Measurements from ENCODE around the gene ELOB. TPM values are rescaled to one million over a fixed set of nuclear protein-coding genes. Genes with fewer than 3 reads are reported as not detected.
A peak's percentile ranks its signal among the peaks of the same experiment; 100 is the strongest.

The ELOB gene
- total and polyA plus RNA-seq, 10 of the 15 experiments (the other 5 are each of a cell fraction or from before 2014, with no cell fraction given): 86.9 to 823 (median 263) TPM

- POLR2A ChIA-PET: interaction anchor here (0.8 to 1.0 kb wide), 2 partner anchors 9 to 13 kb away, joined by 4 read pairs; no protein-coding TSS in a partner anchor
- H3K79me2 ChIP-seq (ENCODE audit: control insufficient read depth, insufficient read depth, low read length): peaks cover 14% of the 10 kb centered on the region
- peaks cover 2% of the 10 kb centered on the region for H4K20me1 ChIP-seq (ENCODE audit: control insufficient read depth, insufficient read depth)
- TF ChIP-seq POLR2AphosphoS5 (IDR thresholded peaks at IDR 0.05; ENCODE audit: low read length) (peak; percentile 13; the same call in 1 of the 2 replicates), POLR2A (IDR thresholded peaks at IDR 0.05; ENCODE audit: low read depth, low read length) (peak; percentile 42), TAF1 (IDR thresholded peaks at IDR 0.05; ENCODE audit: borderline replicate concordance, low read depth, low read length) (no peak), FOXK2 (IDR thresholded peaks at IDR 0.05) (no peak), CHD1 (IDR thresholded peaks at IDR 0.05; ENCODE audit: low read depth, low read length) (no peak)
- TF ChIP-seq, protein P1, sequence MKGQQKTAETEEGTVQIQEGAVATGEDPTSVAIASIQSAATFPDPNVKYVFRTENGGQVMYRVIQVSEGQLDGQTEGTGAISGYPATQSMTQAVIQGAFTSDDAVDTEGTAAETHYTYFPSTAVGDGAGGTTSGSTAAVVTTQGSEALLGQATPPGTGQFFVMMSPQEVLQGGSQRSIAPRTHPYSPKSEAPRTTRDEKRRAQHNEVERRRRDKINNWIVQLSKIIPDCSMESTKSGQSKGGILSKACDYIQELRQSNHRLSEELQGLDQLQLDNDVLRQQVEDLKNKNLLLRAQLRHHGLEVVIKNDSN (IDR thresholded peaks at IDR 0.05; ENCODE audit: borderline replicate concordance, extremely low read length, insufficient read depth, low read depth, low read length): no peak
- BruUV-seq (replicated peaks): no TSS peak
- peaks cover 2% of the 10 kb centered on the region; the same call in 1 of the 3 replicates for H3K9me3 ChIP-seq (replicated peaks; ENCODE audit: control insufficient read depth, insufficient read depth, low read length)
- no peak overlapping the region for H3K27ac ChIP-seq (ENCODE audit: control insufficient read depth, insufficient read depth)
- SMC1A ChIA-PET (ENCODE audit: uncharacterized antibody, unreplicated experiment): no interaction called here
- H3K36me3 ChIP-seq (ENCODE audit: control insufficient read depth in 2 of 2, insufficient read depth in 2 of 2, low read length in 1 of 2): peaks cover 70 to 73% of the 10 kb centered on the region in 2 experiments
- ATAC-seq: no peak
- H2AFZ ChIP-seq (ENCODE audit: control insufficient read depth, low read depth, low read length): no peak overlapping the region
- no peak overlapping the region for H3K4me3 ChIP-seq
- H3K9ac ChIP-seq (ENCODE audit: control insufficient read depth, insufficient read depth, low read length): no peak overlapping the region
- in situ Hi-C loops (cut with MboI) (no loop called here), intact Hi-C loops (cut with micrococcal nuclease; ENCODE audit: unreplicated experiment) (no loop called here)
- no peak for FAIRE-seq
- H3K4me2 ChIP-seq (ENCODE audit: control insufficient read depth, insufficient read depth): no peak overlapping the region
- no peak for DNase-seq (ENCODE audit: low read depth, low spot score)
- 94% methylated on average over 19 of the region's 19 CpGs for WGBS (ENCODE audit: insufficient coverage, insufficient replicate concordance, low lambda C conversion rate, missing lambda C conversion rate)
- CTCF ChIA-PET: no interaction called here
- RAD21 ChIA-PET (ENCODE audit: unreplicated experiment): no interaction called here
- no peaks in the 10 kb centered on the region for H3K4me1 ChIP-seq (ENCODE audit: control insufficient read depth, insufficient read depth, low read length)
- H3K27me3 ChIP-seq (replicated peaks in 1 of 2; ENCODE audit: control insufficient read depth in 2 of 2, insufficient read depth in 2 of 2, low read length in 1 of 2): no peaks in the 10 kb centered on the region
These were observed 9.8 kb downstream of the ELOB start for GRCh38 chr16:2767140-2767731.
